GM19328 (cell line): Measurements from ENCODE around the gene CIB2.
"Not testable (repeated sequence)": the region's sequence is repeated elsewhere in the genome, so short reads cannot be mapped to it uniquely, and the experiment has no call there.

ENCODE experiments used
- ATAC-seq: cut with Tn5 transposase; IDR thresholded peaks from one replicate; pipeline ENCODE4 v1.9.1; 2021; ENCODE audit warnings: mild to moderate bottlenecking, moderate library complexity; ENCODE audit not compliant: unreplicated experiment

CIB2 gene

DNA sequence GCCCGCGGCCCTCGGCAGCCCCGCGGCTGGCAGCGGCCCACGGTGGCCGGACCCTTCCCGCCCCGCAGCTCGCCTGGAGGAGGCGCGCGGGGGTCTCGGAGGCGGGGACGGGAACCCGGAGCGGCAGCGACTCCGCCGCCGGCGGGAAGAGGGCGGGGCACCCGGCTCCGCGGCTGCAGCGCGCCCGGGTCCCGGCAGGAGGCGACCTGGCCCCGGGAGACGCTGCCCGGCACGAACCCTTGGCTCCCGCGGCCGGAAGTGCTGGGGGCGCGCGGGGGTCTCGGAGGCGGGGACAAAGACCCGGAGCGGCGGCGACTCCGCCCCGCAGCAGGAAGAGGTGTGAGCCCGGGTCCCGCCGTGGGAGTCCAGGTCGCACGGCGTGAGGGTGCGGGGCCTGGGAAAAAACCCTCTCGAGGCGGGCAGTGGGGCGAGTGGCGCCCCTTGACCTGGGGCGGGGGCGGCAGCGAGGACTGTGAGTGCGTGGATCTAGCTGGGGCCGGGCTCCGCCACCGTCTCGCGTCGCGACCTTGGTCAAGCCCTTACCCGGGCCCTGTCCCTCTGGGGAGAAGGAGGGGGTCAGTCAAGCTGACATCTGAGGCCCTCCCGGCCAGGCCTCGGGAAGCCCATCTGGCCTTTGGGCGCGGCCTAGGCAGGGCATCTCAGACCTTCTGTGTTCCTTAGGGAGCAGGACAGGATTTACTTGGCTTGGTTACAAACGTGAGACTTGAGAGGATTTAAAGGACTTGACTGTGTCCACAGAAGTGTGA is at the start of gene CIB2:
Gene CIB2 (minus strand): TSS at position 151 of the 767 bp plus-strand sequence. CDS start 230 bp downstream, outside the sequence.
- ATAC-seq: peak; percentile 73

DNA sequence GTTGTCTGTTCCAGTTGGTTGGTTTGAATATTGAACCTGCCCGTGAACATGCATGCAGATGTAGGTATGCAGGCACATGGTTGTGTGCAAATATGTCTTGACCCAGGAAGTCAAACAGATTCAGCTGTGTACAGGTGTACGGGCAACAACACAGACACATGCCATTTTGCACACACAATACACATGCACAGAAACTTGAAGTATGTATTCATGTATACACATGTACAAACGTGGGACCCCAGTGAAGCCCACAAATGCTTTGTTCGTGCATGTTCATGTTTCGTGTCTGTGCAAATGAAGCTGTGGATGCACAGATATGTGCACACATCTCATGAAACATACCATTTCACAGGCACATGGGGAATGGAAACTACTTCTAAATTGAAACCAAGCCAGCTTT is 48.7 kb upstream of the CIB2 start:
- ATAC-seq: no peak

DNA sequence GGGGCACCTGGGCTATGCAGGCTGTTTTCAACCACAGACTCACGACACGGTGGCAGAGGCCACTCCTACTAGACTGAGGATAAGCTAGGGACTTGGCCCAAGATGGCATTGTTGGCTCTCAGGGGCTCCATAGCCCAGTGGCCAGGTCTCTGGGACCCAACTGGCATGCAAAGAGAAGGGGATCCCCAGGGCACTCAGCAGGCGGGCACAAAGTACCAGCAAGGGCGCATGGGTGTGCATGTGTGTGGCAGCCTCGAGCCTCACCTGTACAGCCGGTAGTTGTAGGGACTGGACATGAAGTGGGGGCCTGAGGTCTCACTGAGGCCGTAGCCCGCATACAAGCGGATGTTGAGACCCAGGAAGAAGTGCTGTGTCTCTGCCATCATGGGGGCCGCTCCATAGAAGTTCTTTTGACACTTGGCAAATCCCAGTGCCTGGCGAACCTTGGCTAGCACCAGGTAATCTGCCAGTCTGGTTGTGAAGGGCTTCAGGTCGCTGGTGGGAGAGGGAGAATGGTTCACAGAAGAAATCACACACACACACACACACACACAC is 48.1 kb upstream of the CIB2 start:
- no peak for ATAC-seq

DNA sequence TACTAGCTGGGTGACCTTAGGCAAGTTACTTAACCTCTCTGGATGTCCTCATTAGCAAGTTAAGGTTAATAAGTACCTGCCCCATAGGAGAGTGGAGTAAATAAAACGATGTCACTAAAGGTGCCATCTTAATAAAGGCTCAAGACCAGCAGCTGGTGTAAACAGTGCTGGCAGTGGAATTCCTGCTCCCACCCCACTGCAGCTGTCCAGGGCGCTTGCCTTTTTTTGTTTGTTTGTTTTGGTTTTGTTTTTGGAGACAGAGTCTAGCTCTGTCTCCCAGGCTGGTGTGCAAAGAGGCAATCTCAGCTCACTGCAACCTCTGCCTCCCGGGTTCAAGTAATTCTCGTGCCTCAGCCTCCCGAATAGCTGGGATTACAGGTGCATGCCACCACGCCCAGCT is 46.8 kb upstream of the CIB2 start:
- no peak for ATAC-seq

DNA sequence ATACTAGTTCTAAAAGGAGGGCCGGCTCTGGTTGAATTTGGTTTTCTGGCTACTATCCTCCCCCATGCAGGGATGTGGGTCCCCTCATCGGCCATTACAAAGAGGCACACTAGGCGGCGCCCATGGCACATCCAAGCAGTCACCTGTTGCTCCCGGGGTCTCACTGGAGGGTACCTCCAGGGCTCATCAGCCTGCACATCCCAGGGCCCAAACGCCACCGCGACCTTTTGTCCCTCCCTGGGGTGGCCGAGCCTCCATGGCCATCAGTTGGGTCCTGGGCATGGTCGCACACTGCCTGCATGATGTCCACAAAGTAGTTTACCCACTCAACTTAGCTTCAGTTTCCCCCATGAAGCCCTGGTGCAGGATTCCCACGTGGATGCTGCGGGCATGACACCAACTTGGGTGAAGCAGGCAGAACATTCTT is 46.2 kb upstream of the CIB2 start:
- ATAC-seq: no peak

DNA sequence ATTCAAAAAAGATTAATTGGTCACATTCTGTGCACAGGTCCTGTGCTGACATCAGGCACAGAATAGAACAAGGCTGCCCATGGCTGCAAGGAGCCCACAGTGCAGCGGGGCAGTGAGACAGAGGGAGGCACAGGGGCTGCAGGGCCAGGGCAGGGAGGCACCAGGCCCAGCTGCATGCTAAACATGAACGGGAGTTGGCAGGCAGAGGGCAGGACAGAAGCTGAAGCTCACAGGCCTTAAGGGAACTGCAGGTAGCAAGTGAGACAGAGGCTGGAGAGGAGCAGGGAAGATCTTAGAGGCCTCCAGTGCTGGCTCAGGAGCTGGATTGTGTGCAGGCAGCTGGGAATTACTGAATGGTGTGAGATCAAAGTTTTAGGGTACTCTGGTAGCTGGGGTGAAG is 44.1 kb upstream of the CIB2 start:
- ATAC-seq: no peak

DNA sequence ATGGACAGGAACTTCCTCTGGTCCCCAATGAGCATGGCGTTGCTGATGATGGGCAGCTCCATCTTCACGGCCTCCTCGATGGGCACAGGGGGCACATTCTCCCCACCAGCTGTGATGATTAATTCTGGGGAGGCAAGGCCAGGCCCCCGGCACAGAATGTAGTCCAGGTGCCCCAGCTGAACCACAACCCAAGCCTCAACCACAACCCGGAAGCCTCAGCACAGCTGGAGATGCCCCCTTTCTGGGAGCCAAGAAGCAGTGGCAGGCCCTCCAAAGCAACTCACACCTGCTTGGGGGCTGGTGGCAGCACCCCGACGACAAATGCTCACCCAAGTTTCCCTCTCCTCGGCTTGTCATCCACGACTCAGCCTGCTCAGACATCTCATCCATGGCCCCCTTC is 43.2 kb upstream of the CIB2 start:
- ATAC-seq: no peak

DNA sequence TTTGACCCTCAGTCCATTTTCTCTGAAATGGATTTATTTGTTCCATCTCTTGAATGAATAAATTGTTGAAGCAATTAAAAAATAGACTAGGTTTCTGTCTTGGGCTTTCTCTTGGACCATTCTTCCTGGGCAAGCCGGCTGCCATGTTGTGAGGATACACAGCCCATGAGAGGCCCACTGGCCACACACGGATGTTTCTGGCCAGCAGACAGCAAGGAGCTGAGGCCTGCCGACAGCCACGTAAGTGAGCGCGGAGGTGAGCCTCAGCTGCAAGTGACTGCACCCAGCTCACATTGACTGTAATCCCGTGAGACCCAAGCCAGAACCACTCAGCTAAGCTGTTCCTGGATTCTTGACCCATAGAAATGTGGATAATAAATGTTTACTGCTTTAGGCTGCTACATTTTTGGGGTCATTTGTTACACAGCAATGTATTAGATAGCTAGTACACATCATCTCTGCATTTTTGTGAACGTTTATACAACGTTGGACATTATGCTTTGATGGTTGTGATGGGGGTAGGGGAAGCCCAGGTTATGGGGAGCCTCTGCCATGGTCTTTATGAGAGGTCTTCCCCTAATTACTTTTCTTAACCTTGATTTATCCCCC is 40.7 kb upstream of the CIB2 start:
- ATAC-seq: no peak

DNA sequence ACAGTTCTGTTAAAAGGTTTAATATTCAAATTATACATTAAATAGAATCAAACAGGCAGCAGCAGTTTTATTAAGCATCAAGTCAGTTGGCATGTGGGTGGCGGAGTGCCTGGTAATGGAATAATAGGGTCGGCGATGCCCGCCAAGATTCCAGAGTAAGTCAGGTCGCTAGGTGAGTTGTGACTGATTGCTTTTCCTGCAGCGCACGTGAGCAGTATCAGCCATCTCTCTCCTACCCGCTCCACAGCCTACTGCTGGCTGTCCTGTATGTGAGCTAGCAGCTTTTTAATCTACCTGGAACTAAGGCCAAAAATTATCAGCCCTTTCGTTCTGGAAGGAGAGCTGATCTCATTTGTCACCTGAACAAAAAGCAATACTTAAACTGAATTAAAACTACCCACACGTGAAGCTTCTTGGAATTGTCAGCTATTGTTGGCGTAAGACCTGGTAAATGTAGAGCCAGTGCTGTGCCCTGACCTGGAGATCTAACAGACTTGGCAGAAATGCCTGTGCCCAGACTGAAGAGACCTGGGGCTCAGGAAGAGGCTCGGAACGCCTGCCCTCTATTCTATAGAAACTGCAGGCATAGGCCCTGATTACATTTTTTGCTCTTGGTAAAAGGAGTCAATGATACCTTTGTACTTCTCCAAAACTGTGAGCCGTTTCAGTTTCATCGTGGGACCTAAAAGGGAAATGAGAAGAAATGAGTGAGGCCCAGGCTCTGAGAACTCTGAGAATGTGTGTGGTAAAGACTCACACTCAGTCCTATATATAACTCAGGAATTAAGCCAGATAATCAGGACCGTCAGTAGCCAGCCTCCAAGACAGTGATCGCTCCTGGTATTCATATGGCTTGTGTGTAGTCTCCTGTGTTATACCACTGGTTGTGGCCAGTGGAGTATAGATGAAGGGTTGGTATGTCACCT is 39.9 kb upstream of the CIB2 start:
- no peak for ATAC-seq

DNA sequence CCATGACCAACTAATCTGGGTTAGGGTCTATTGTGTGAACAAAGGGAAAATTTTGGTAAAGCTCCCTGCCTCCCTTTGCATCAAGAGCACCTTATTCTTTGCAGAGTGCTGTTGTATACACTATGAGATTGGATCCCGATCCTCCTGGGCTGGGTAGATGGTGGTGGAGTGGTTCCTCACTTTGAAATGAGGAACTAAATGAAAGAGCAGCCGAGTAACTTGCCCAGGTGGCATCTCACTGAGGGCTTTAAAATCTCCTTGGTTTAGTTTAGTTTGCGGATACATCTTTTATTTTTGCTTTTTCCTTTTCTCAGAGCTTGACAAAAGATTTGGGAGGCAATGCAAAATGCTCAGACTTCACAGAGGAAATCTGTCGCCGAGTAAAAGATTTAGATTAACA is 37.4 kb upstream of the CIB2 start:
- ATAC-seq: no peak

DNA sequence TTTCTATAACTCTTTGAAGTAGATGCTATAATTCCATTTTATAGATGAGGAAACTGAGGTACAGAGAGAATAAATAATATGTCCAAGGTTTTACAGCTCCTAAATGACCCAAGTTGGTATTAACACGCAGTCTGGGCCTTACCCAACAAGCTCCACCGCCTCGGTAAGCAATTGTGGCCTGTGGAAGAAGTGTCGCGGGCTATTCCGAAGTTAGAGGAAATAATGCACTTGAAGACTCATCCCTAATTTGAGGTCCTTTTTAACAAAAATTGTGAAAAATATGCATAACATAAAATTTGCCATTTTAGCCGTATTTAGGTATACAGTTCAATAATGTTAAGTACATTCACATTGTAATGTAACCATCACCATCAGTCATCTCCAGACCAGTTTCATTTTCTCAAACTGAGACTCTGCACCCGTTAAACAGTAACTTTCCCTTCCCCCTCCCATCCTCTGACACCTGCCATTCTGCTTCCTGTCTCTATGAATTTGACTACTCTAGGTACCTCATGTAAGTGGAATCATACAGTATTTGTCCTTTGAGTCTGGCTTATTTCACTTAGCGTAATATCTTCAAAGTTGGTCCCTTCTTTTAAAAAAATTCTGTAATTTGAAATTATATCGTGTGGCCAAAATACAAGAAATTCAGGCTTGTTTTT is 36.1 kb upstream of the CIB2 start:
- peak; percentile 65 for ATAC-seq

DNA sequence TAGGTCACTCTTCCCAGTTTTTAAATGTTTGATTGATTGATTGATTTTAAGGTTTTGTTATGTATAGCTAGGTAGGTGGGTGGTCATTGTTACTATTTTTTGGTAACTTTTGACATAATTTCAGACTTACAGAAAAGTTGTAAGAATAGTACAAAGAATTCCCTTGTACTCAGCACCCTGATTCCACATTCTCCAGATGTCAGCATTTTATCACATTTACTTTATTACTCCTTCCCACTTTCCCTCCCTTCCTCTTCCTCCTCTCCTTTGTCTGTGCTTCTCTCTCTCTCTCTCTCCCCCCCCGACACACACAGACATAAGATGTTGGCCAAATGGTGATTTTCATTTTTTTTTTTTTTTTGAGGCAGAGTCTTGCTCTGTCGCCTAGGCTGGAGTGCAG is 32.8 kb upstream of the CIB2 start:
- no peak for ATAC-seq

DNA sequence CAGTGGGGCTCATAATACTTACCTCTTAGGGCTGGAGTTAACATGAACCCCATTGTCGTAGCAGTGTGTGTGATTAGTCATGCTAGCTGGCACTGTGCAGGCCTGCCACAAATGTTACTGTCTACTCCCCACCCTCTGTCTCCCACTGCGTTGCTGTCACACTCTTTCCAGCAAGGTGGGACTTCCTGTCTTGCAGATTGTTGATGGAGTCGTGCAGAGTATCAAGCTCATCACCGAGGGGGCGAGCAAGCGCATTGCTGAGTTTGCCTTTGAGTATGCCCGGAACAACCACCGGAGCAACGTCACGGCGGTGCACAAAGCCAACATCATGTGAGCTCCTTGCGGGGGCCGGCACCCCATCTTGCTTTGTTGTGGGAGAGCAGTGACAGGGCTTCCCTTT is 30.8 kb upstream of the CIB2 start:
- no peak for ATAC-seq

DNA sequence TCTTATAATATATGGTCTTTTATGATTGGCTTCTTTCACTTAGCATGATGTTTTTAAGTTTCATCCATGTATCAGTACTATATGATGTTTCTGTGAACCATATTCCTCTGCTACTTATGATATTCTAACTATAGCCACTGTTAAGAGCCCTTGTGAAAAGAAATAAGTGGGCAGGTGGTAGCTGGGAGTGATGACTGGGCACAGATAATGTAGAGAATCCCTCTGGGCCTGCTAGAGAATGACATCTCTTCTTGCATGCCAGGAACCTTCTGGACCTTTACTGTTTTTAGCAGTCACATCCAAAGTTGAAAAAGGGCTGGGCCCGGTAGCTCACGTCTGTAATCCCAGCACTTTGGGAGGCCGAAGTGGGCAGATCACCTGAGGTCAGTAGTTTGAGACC is 28.1 kb upstream of the CIB2 start:
- no peak for ATAC-seq

DNA sequence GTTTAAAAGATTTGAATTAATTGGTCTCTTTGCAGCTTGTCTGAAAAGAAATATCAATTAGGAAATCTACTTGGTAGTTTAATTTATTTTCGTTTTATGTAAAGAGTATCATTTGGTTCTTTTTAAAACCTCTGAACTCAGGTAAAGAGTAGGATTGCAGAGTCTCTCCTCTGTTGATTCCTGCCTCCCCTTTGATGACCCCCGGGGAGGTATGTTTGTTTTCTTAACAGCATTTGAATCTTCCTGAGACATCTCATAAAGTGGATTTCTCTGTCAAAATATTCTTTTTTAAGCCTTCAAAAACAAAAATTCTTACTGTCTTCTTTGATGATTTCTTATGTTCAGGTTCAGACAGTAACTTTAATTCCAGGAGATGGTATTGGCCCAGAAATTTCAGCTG is 26.0 kb upstream of the CIB2 start:
- ATAC-seq: no peak

DNA sequence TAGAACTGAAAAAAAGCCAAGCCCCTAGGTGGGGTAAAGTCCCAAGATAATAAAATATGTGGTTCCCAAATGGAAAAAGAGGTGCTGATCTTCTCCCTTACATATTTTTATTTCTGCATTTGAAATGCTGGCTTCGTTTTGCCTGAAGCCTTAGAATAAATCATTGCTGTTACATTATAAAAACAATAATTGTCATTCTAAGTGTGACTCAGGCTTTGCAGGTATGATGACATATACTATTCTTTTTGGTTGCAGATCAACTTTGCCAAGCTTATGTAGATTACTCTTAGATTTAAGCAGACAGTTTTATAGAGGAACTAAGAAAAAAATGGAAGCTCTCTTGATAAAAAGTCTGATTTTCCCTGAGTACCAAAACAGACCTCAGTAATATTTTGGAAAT is 25.4 kb upstream of the CIB2 start:
- no peak for ATAC-seq

DNA sequence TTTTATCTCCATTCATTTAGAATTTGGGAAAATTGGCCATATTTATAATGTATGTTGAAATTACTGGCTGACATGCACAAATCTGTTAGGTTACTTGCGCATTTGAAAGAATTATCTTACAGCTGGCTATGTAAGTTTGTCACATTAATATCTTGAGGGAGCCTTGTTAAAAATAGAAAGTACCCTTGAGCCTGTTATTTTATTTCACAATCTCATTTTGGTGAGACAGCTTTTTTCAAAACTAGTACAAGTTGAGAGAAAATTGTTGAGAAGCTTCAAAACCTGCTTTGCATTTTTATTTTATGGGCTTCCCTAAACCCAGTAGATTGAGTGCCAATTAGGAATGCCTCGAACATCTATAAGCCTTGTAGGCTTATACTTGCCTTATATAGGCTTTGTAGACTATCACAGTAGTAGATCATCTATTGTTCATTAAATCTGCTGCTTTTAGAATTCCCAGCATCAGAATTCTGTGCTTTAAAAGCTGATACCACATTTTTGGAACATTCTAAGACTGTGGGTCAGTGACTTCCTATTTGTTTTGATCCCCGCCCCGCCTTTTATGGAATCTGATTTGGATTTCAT is 24.2 kb upstream of the CIB2 start:
- no peak for ATAC-seq

DNA sequence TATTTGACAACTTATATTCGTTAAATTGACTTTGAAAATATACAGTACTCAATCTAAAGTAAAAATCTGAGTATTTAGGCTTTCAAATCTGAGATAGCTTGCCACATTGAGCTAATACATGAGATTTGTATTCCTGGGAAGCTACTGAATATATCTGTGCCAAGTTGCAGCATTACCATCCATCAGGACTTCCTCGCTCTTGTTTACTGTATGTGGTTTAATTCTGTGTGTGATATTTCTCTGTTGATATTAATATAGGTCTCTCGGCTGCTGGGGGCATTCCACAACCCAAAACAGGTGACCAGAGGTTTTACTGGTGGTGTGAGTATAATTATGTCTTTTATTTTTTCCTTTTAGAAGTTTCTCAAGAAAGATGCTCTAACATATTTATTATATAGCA is 23.7 kb upstream of the CIB2 start:
- ATAC-seq: no peak

DNA sequence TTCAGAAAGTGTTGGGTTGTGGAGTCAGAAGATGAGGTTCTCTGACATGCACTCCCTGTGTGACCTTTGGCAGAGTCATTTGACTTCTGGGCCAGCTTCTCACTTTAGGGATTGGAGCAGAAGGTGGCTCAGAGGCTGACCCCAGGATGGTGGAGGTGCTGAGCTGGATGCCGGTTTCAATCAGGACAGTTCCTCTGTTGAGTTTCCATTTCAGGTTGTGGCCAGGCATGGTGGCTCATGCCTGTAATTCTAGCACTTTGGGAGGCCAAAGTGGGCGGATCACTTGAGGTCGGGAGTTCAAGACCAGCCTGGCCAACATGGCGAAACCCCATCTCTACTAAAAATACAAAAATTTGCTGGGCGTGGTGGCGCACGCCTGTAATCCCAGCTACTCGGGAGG is 19.8 kb upstream of the CIB2 start:
- not testable (repeated sequence) for ATAC-seq
